HTERT RPE-1 (cell line): Measurements from ENCODE around the gene CCDC78.

Experiments
- in situ Hi-C: fragments of 300-500 bp; cut with MboI; formaldehyde crosslinking; loops from 4 replicates; pipeline ENCODE4 v1.14.3; 2020; ENCODE audit warnings: low sequenced_read_pairs

CCDC78 gene

GRCh38 chr16:711548-712320, 14.5 kb downstream of the CCDC78 start:
- in situ Hi-C loops: no loop called here

DNA sequence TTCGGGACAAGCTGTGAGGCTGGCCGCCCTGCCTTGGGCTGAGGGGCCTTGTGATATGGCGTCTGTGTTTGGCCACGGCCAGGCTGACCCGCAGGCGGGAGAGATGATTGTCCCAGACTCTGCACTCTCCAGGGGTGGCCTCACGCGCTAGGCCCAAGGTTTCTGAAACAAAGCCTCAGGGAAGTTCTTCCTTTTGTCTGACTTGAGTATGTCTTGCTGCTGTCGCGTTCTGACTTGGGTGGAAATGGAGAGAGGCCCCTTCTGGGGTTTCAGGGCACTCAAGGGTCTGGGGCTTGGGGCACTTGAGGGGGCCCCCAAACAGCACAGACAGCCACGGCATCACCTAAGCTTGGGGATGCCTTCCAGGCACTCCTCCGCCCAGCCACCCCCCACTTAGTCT, 15.2 kb downstream of the CCDC78 start:
- in situ Hi-C loops: no loop called here

- in situ Hi-C loops: no loop called here
Observed at GRCh38 chr16:710500-711075, 15.7 kb downstream of the CCDC78 start.

DNA sequence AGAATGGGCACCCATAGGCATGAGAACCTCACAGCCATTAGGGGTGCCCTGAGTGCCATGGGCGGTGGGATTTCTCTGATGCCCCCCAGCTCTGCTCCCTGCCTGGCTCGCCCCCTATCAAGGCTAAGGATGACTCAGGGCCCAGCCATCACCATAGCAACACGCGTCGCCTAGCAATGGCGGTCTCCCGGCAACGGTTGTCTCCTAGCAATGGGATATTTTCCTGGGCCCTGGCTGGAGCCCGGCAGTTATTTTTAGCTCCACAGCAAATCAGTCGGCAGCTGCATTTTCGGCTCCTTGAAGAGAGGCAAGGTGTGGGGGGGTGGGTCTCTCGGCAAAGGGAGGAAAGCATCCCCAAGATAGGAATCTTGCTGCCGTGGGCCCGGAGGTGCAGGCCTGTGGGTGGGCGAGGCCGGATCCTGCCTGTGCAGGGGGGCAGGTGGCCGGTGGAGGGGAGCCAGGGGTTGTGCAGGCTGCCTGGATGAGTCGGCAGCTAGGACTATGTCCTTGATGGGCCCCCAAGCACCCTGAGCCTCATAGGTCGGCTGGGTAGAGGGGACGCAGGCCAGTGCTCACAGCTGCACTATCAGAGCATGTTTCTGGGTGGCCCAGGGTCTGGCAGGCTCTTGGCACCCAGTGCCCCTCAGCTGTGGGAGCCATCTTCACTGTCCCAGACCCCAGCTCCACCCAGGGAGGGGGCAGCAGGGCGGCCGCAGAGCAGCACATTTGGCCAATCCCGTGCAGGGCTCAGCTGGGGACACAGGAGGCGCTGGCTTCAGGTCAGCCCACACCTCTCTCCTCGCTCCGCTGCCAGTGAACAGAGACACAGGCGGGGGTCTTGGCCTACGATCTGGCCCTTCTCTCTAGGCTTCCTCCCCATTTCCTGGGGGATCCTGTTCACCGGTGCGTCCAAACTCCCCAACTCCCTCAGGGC, 16.4 kb downstream of the CCDC78 start:
- in situ Hi-C loops: no loop called here

- in situ Hi-C loops: no loop called here
Observed at GRCh38 chr16:708959-709358, 17.3 kb downstream of the CCDC78 start.

DNA sequence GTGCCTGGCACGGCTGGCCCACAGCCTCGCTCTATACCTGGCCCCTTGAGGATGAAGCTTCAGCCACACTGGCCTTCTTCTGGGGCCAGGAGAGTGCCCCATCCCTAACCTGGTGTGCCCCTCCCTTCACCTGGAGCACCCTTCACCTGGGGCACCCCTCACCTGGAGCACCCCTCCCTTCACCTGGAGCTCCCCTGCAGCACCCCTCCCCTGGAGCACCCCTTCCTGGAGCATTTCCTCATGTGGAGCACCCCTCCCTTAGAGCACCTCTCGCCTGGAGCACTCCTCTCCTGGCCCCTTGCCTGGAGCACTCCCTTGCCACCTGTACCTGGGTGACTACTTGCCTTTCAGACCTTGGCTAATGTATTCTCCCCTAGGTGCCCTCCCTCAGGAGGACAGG, 18.2 kb downstream of the CCDC78 start:
- in situ Hi-C loops: no loop called here

DNA sequence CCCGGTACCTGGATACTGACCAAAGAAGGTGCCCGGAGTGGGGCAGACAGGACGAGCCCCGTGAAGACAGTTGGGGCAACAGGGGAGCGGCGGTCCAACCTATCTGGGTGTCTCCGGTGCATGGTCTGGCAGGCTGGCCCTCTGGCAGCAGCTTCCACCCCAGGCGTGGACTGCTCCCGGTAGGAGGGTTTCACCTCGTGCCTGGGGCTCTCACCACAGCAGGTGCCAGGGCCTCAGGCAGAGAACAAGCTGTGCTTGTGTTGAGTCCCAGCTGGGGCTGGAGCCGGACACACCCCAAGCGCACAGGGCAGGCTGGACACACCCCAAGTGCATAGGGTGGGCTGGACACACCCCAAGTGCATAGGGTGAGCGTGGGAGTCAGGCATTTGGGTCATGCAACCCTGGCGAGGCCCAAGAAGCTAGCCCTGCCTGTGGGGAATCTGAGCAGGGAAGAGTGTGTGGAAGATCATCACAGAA, 19.1 kb downstream of the CCDC78 start:
- in situ Hi-C loops: no loop called here

DNA sequence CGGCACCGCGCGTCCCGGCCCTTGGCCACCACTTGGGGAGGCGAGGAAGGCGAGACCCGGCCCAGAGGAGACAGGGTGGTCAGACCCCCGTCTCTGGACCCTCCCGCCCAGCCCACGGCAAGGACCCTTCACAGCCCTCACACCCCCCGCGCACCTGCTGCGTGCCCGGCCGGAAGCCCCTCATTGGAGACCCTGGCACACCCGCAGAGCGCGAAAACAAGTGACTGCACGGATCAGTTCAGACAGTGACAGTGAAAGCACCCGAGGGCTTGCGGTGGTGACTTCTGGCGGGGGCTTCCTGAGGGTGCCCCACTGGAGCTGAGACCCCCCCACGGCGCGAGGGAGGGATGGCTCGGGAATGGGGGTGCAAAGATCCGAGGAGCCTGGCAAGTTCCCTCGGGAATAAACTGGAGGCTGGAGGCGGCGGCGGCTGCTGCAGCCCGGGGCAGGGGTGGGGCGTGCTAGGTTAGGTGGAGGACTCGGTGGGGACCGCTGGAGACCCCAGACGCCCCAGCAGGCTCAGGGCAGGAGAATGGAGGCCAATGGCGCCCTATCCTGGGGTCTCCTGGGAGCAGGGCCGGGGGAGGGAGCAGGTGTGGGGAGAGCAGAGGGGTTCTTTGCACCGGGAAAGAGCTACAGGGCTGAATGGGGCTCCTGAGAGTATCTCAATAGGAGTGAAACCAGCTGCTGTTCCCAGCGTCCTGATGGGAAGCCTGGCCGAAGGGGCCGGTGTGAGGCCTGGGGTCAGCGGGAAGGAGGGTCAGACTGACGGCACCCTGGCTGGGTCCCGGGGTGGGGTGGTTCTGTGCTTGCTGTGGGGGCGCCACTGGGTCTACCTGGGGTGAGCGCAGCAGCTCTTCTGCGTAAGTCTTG, 19.8 kb downstream of the CCDC78 start:
- in situ Hi-C loops: no loop called here

GRCh38 chr16:705431-706188, 20.6 kb downstream of the CCDC78 start, which contains the start of gene FBXL16:
Gene FBXL16 (minus strand): TSS chr16:705801. CDS start chr16:697405, 8,396 bp downstream.
- in situ Hi-C loops: no loop called here

DNA sequence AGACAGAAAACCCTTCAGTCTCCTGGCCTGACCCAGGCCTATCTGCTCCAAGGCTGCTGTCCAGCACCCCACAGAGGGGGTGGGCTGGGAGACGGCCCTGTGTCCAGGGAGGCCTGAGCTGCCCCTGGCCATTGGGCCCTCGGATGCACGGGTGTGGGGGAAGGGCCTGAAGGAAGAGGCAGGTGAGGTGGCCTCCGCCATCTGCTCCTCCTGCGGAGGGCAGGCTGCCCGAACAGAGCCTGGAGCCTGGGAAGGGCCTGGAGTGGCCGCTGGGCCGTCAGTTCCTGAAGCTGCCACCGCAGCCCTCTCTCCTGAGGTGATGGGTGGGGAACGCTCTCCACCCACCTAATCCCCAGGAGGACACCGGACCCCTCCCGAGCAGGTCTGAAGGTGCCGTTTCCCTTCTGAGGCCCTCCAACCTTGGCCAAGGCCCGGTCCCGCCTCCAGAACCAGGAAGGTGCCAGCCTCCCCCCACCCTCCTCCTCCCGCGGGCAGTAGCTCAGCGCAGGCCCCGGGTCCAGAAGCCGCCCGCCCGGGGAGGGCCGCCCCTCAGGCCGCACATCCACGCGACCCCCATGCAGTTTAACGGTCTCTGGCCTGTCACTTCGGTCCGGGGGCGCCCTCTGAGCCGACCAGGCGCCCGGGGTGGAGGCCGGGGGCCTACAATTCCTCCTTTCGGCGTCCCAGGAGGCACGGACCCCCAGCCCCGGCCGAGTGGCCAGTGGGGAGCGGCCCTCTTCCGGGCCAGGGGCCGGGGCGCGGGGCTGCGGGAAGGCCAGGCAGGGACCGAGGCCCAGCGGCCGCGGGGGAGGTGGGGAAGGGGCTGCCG, 21.5 kb downstream of the CCDC78 start:
- in situ Hi-C loops: no loop called here

DNA sequence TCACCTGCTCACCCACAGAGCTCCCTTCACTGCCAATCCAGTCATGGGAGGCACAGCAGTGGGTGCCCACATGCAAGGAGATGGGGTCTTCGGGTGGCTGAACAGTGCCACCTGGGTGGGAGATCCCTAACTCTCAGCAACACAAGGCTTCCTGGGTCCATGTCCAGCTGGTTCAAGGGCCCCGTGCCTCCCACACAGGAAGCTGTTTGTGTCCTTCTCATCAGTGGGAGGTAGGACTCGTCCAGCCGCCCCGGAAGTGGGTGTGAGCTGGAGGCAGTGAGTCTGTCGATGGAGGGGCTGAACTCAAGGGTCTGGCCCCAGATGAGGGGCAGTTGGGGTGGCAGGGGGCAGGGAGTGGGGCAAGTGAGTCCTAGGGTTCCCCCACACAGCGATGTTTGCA, 22.2 kb downstream of the CCDC78 start:
- in situ Hi-C loops: no loop called here

GRCh38 chr16:703406-703805, 22.8 kb downstream of the CCDC78 start:
- in situ Hi-C loops: no loop called here

DNA sequence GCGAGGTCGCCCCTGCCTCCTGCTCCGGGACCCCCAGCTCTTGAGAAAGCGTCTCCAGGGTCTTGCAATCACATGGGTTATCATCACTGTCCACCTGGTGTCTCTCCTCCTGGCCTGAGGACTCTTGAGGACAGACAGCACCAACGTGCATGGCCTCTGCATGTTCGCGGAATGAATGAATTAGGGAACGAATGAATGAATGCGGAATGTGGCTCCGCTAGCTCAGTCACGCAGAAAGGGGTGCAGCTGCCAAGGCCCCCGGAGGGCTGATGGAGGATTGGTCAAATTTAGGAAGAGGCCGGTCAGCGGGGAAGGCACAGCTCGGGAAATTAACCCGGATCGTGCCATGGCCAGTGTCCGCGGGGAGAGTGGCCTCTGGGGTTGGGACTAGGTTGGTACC, 23.9 kb downstream of the CCDC78 start:
- in situ Hi-C loops: no loop called here

DNA sequence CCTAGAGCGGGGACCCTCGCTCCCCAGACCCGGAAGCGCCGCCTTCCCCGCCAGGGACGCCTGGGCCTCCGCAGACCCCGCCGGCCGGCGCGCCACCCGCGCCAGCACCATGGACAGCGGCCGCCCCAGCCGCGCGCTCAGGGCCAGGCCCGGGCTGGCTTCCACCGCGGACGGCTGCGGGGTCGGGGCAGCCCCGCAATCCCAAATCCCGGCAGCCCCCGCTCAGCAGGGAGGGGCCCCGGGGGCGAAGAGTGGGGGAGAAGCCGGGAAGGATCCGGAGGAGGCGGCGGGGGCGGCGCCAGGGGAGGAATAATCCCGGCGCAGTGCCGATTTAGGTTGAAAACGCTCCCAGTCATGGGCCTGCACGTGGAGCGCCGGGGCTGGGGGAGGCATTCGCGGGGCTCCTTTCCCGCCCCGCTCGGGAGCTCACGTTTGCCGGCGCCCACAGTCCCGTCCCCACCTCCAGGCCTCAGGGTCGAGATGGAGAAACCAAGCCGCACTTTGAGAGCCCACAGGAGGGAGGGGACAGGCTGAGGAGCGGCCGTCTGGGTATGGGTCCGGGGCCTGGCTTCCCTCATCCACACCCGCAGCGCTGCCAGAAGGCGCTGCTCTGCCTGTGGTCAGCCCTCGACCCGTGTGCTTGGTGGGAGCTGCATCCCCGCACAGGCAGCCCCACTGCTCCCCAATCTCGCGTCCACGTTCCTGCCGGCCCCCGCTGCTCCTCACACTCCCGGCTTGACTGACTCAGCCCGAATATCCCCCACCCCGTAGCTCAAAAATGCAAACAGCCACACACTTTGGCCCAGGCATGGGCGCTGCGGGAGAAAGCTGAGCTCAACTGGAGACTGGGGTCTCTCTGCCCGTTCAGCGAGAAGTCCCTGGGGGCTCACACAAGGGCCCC, 25.3 kb downstream of the CCDC78 start:
- in situ Hi-C loops: no loop called here

DNA sequence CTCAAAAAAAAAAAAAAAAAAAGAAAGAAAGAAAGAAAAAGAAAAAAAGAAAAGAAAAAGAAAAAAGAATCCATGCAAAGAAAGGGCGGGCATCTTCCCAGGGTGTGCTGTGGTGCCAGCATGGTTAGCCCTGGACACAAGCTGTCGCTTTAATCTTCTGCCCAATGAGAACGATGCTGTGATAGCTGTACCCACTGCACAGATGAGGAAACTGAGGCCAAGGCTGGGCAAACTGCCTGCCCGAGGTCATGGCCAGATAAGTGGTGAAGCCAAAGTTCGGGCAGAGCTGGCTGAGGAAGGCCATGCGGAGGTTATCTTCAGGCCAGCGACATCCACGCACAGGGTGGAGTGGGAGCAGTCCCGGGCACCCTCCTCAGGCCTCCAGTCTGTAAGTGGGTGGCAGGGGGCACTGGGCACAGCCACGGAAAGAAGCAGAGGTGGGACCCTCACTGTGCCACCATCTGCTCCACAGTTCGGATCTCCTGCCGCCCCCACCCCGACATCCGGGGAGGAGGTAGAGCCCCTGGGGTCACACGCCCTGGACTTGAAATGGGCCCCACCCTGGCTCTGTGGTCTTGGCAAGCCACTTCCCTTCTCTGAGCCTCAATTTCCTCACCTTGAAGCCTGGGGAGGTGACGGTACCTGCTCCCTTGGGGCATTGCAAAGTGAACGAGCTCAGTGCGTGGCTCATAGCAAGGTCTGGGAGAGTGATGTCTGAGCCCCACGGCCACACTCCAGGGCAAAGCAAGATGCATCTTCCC, 27.2 kb downstream of the CCDC78 start:
- in situ Hi-C loops: no loop called here

GRCh38 chr16:695355-696089, 30.7 kb downstream of the CCDC78 start:
- in situ Hi-C loops: no loop called here
